ENCODE results near the gene DUSP22.

- TF ChIP-seq CTCF (IDR thresholded peaks at IDR 0.05) (no peak), EZH2 (IDR thresholded peaks at IDR 0.05; ENCODE audit: borderline replicate concordance, insufficient read depth, low read depth, low read length, poor library complexity, severe bottlenecking) (no peak)
These were observed 53.6 kb downstream of the DUSP22 start for GRCh38 chr6:345747-346385.
